GM12878 (cell line): ENCODE data around the gene COL23A1. TPM values are rescaled to one million over a fixed set of nuclear protein-coding genes. Genes with fewer than 3 reads are reported as not detected.

Source experiments
- ATAC-seq: fragments of 200-7000 bp; cut with Tn5 transposase; 3 replicates; pipeline ENCODE4 v1.9.1; 2020; ENCODE audit warnings: mild to moderate bottlenecking, moderate library complexity
- BruUV-seq: library from RNA; stranded (reverse); fragments of 400-500 nt; replicated peaks from 2 replicates; lab custom pipeline; 2021; lab: Mats Ljungman, UMichigan
- CTCF ChIA-PET: fragments of 300-600 bp; sonication (Branson Sonifier 250); formaldehyde crosslinking; extraction: SDS; loops from one replicate; lab custom pipeline; 2021; ENCODE audit warnings: inconsistent platforms; lab: Yijun Ruan, JAX
- POLR2A ChIA-PET: fragments of 350-600 bp; formaldehyde crosslinking; extraction: SDS; loops from one replicate; lab custom pipeline; 2021; ENCODE audit warnings: inconsistent platforms; lab: Charles Lee
- RAD21 ChIA-PET: fragments of 300-600 bp; sonication (Branson Sonifier 250); formaldehyde crosslinking; loops from one replicate; lab custom pipeline; 2023; ENCODE audit warnings: antibody characterized with exemption; ENCODE audit not compliant: unreplicated experiment; lab: Charles Lee
- SMC1A ChIA-PET: fragments of 300-600 bp; sonication (Branson Sonifier 250); formaldehyde crosslinking; loops from one replicate; lab custom pipeline; 2023; ENCODE audit not compliant: unreplicated experiment, uncharacterized antibody; lab: Charles Lee
- DNase-seq: peaks from one replicate; pipeline ENCODE4 v3.0.0-alpha.2; 2011; ENCODE audit warnings: low read depth, low spot score
- FAIRE-seq: peaks from 3 replicates; lab custom pipeline; 2011; peaks lifted over from hg19 to GRCh38; lab: Jason Lieb, UNC
- H2AFZ ChIP-seq: 2 replicates; pipeline ENCODE4 v1.6.0; 2011; ENCODE audit warnings: low read depth, low read length, control low read depth; ENCODE audit not compliant: control insufficient read depth
- H3K27ac ChIP-seq: 2 replicates; pipeline ENCODE4 v1.5.1; 2011; ENCODE audit warnings: control low read depth; ENCODE audit not compliant: control insufficient read depth, insufficient read depth
- H3K27me3 ChIP-seq, 2 experiments: replicated peaks in 1 of 2; 2 replicates each; pipeline versions ENCODE4 v1.6.0 to v1.6.1; 2011; ENCODE audit warnings: low read length in 1 of 2; ENCODE audit not compliant: control insufficient read depth in 2 of 2, insufficient read depth in 2 of 2
- H3K36me3 ChIP-seq, 2 experiments: 2 replicates each; pipeline ENCODE4 v1.5.1; 2011; ENCODE audit warnings: low read length in 1 of 2; ENCODE audit not compliant: control insufficient read depth in 2 of 2, insufficient read depth in 2 of 2
- H3K4me1 ChIP-seq: 2 replicates; pipeline ENCODE4 v1.6.1; 2011; ENCODE audit warnings: mild to moderate bottlenecking, low read length, moderate library complexity, mixed read lengths; ENCODE audit not compliant: control insufficient read depth, insufficient read depth
- H3K4me2 ChIP-seq: 2 replicates; pipeline ENCODE4 v1.6.0; 2011; ENCODE audit warnings: control low read depth; ENCODE audit not compliant: control insufficient read depth, insufficient read depth
- H3K4me3 ChIP-seq: fragments of 200-600 bp; sonication (generic); 2 replicates; pipeline ENCODE4 v1.5.1; 2016
- H3K79me2 ChIP-seq: 2 replicates; pipeline ENCODE4 v1.6.0; 2011; ENCODE audit warnings: low read length; ENCODE audit not compliant: control insufficient read depth, insufficient read depth
- H3K9ac ChIP-seq: 2 replicates; pipeline ENCODE4 v1.8.0; 2011; ENCODE audit warnings: low read length, control low read depth, mixed read lengths; ENCODE audit not compliant: control insufficient read depth, insufficient read depth
- H3K9me3 ChIP-seq: replicated peaks from 3 replicates; pipeline ENCODE4 v1.5.1; 2011; ENCODE audit warnings: mild to moderate bottlenecking, low read length; ENCODE audit not compliant: control insufficient read depth, insufficient read depth
- H4K20me1 ChIP-seq: 2 replicates; pipeline ENCODE4 v1.6.0; 2011; ENCODE audit not compliant: control insufficient read depth, insufficient read depth
- BRCA1 ChIP-seq: IDR thresholded peaks from 2 replicates; pipeline ENCODE4 v1.6.1; 2011; ENCODE audit warnings: low read depth, low read length, improper control_type of control experiment
- CEBPZ ChIP-seq: fragments of 150-350 bp; IDR thresholded peaks from 2 replicates; pipeline ENCODE4 v1.6.1; 2016; ENCODE audit warnings: low read depth, low read length
- CHD4 ChIP-seq: fragments of 200-600 bp; sonication (generic); IDR thresholded peaks from 2 replicates; pipeline ENCODE4 v1.6.1; 2016; ENCODE audit warnings: mild to moderate bottlenecking
- KDM1A ChIP-seq: fragments of 200-600 bp; sonication (generic); IDR thresholded peaks from 2 replicates; pipeline ENCODE4 v1.6.1; 2016; ENCODE audit warnings: borderline replicate concordance
- RAD21 ChIP-seq: IDR thresholded peaks from 2 replicates; pipeline ENCODE4 v1.6.1; 2011; ENCODE audit warnings: mild to moderate bottlenecking, low read depth, low read length, moderate library complexity; ENCODE audit not compliant: insufficient read depth
- RFX5 ChIP-seq: IDR thresholded peaks from 2 replicates; pipeline ENCODE4 v1.6.1; 2011; ENCODE audit warnings: low read depth, low read length, improper control_type of control experiment
- SIN3A ChIP-seq: IDR thresholded peaks from 2 replicates; pipeline ENCODE4 v1.6.1; 2012; ENCODE audit warnings: low read depth, low read length, improper control_type of control experiment
- SMARCA5 ChIP-seq: fragments of 450-650 bp; IDR thresholded peaks from 2 replicates; pipeline ENCODE4 v1.6.1; 2017; ENCODE audit warnings: mild to moderate bottlenecking
- SREBF2 ChIP-seq: IDR thresholded peaks from 2 replicates; pipeline ENCODE4 v1.6.1; 2012; ENCODE audit warnings: mild to moderate bottlenecking, low read length
- SRF ChIP-seq, 2 experiments: IDR thresholded peaks; 2 replicates each; pipeline ENCODE4 v1.6.1; 2011; ENCODE audit warnings: low read depth in 2 of 2, low read length in 2 of 2, mild to moderate bottlenecking in 1 of 2, moderate library complexity in 1 of 2
- SUZ12 ChIP-seq: fragments of 200-600 bp; sonication (generic); IDR thresholded peaks from one replicate; pipeline ENCODE4 v1.6.1; 2018; ENCODE audit warnings: antibody characterized with exemption, mild to moderate bottlenecking; ENCODE audit not compliant: unreplicated experiment
- TAF1 ChIP-seq: IDR thresholded peaks from 2 replicates; pipeline ENCODE4 v1.6.1; 2011; ENCODE audit warnings: mild to moderate bottlenecking, low read depth, low read length, borderline replicate concordance
- TBL1XR1 ChIP-seq: IDR thresholded peaks from 2 replicates; pipeline ENCODE4 v1.6.1; 2012; ENCODE audit warnings: low read depth, low read length, improper control_type of control experiment
- USF1 ChIP-seq: IDR thresholded peaks from 2 replicates; pipeline ENCODE4 v1.6.1; 2011; ENCODE audit warnings: borderline replicate concordance, low read depth, mild to moderate bottlenecking, moderate library complexity, mixed read lengths, low read length; ENCODE audit not compliant: insufficient read depth; ENCODE audit errors: extremely low read length
- WGBS: methylation state at CpG from one replicate; pipeline ENCODE4 v1.1.6; 2016; ENCODE audit warnings: low lambda C conversion rate; ENCODE audit not compliant: insufficient replicate concordance, insufficient coverage; ENCODE audit errors: missing lambda C conversion rate; 5-methylcytosine and 5-hydroxymethylcytosine counted together
- in situ Hi-C: fragments of 300-500 bp; cut with MboI; formaldehyde crosslinking; loops from 9 replicates; pipeline ENCODE4 v1.14.3; 2018; ENCODE audit warnings: mixed read lengths
- intact Hi-C: fragments of 100-400 bp; cut with micrococcal nuclease; formaldehyde crosslinking; loops from one replicate; pipeline ENCODE4 v1.14.2; 2022; ENCODE audit not compliant: unreplicated experiment
- polyA plus RNA-seq, 11 experiments: library from polyadenylated mRNA; depleted of rRNA in 4 of 11; unstranded in 6 of 11; stranded (reverse) in 5 of 11; fragments of >200 nt; fragmentation: Nextera tagmentation in 4 of 11; fragmentation: Illumina TruSeq in 1 of 11; extraction: Ambion mirVana in 4 of 11; extraction: Trizol in 1 of 11; gene quantifications; 1 replicate in 1 of 11; 2 replicates in 10 of 11; pipeline versions ENCODE4 v1.2.1 to v1.2.3, GENCODE V29; 2011 to 2016; ENCODE audit warnings: inconsistent platforms in 2 of 11, missing spikeins in 2 of 11, low read depth in 1 of 11
- total RNA-seq, 4 experiments: library from RNA; depleted of rRNA in 3 of 4; stranded (reverse); fragments of >200 nt in 3 of 4; fragmentation: Illumina TruSeq in 1 of 4; extraction: Trizol in 1 of 4; gene quantifications; 2 replicates each; pipeline versions ENCODE4 v1.2.1 to v1.2.3, GENCODE V29; 2013 to 2021

COL23A1 gene
- total and polyA plus RNA-seq, 10 of the 15 experiments (the other 5 are each of a cell fraction or from before 2014, with no cell fraction given), result 0.03 to 0.83 (median 0.09) TPM; not detected in 5

- TF ChIP-seq CEBPZ, result no peak
- TF ChIP-seq, all 136 proteins: peak for 0
Measured at GRCh38 chr5:178386336-178386931, 203.8 kb downstream of the COL23A1 start (continued).

- H2AFZ ChIP-seq, result no peak overlapping the region
- TF ChIP-seq TBL1XR1, result no peak
- no peak for TF ChIP-seq SMARCA5
- no peak for TF ChIP-seq CHD4
- TF ChIP-seq SRF (IDR thresholded peaks at IDR 0.05; ENCODE audit: low read depth in 2 of 2, low read length in 2 of 2), result no peak
- TF ChIP-seq KDM1A, result no peak
- TF ChIP-seq SUZ12, result no peak
- TF ChIP-seq USF1, result no peak
- TF ChIP-seq SREBF2, result no peak
- no peak for TF ChIP-seq RFX5
- no peak for TF ChIP-seq RAD21
- no peak for TF ChIP-seq TAF1
- no peak for TF ChIP-seq BRCA1
- TF ChIP-seq SIN3A, result no peak
- BruUV-seq, result no TSS peak
- no peak overlapping the region for H3K4me3 ChIP-seq
- no peaks in the 10 kb centered on the region for H3K4me1 ChIP-seq
- ChIA-PET SMC1A (no interaction called here), CTCF (no interaction called here), RAD21 (no interaction called here), POLR2A (no interaction called here)
- H4K20me1 ChIP-seq, result no peaks in the 10 kb centered on the region
- in situ Hi-C loops, result no loop called here
- no peaks in the 10 kb centered on the region; a peak in 2 of 4 replicates for H3K27me3 ChIP-seq
- no peak overlapping the region for H3K9ac ChIP-seq
- intact Hi-C loops, result no loop called here
- no peaks in the 10 kb centered on the region for H3K9me3 ChIP-seq
- no peak overlapping the region for H3K4me2 ChIP-seq
- DNase-seq (no peak), ATAC-seq (no peak), FAIRE-seq (no peak)
- H3K79me2 ChIP-seq, result no peaks in the 10 kb centered on the region
- 58% methylated on average over 13 of the region's 13 CpGs for WGBS
- no peak overlapping the region for H3K27ac ChIP-seq
- no peaks in the 10 kb centered on the region for H3K36me3 ChIP-seq
Measured at GRCh38 chr5:178385496-178385890, 204.7 kb downstream of the COL23A1 start.
